C1 segment of cervical spinal cord (tissue), 14 donors: ENCODE results near the gene WDR90.
"Not testable (repeated sequence)": the region's sequence is repeated elsewhere in the genome, so short reads cannot be mapped to it uniquely, and the experiment has no call there.

Source experiments
- DNase-seq, 14 donors: peaks; one replicate each; lab custom pipeline; 2025; lab: John Stamatoyannopoulos, UW

The WDR90 gene

GRCh38 chr16:704552-705380 lies 55.6 kb downstream of the WDR90 start:
- peak in 1 of 14 donors; percentile 83 for DNase-seq

- DNase-seq = peak in 11 of 14 donors; percentile 18 to 80 (median 46)
Measured at GRCh38 chr16:705431-706188, 56.4 kb downstream of the WDR90 start, which contains the start of gene FBXL16. FBXL16 (minus strand) TSS chr16:705801; CDS start chr16:697405, 8,396 bp downstream.

- peak in 1 of 14 donors; percentile 75 for DNase-seq
Measured at GRCh38 chr16:706189-707061, 57.3 kb downstream of the WDR90 start.

- DNase-seq = peak in 1 of 14 donors; percentile 69
Measured at GRCh38 chr16:707062-707538, 57.9 kb downstream of the WDR90 start.

GRCh38 chr16:708019-708418 lies 58.9 kb downstream of the WDR90 start:
- peak in 1 of 14 donors; percentile 46 for DNase-seq

GRCh38 chr16:708959-709358 lies 59.8 kb downstream of the WDR90 start:
- no peak for DNase-seq

GRCh38 chr16:709566-710499 lies 60.7 kb downstream of the WDR90 start:
- peak in 12 of 14 donors; percentile 21 to 93 (median 60) for DNase-seq

- DNase-seq = no peak
Measured at GRCh38 chr16:710500-711075, 61.4 kb downstream of the WDR90 start.

- DNase-seq = no peak
Measured at GRCh38 chr16:711084-711483, 61.9 kb downstream of the WDR90 start.

- DNase-seq = peak in 10 of 14 donors; percentile 33 to 84 (median 54)
Measured at GRCh38 chr16:711548-712320, 62.6 kb downstream of the WDR90 start.

- DNase-seq = not testable (repeated sequence)
Measured at GRCh38 chr16:712740-713250, 63.6 kb downstream of the WDR90 start.

- no peak for DNase-seq
Measured at GRCh38 chr16:714079-714478, 64.9 kb downstream of the WDR90 start.

GRCh38 chr16:714558-715476 lies 65.7 kb downstream of the WDR90 start, which contains the start of gene METRN:
METRN (plus strand) TSS chr16:715118; CDS start chr16:715290, 172 bp downstream.
- DNase-seq = peak in 13 of 14 donors; percentile 51 to 93 (median 78)

GRCh38 chr16:715477-716199 lies 66.5 kb downstream of the WDR90 start:
- peak in 3 of 14 donors; percentile 58 to 71 (median 66) for DNase-seq

- DNase-seq = peak in 13 of 14 donors; percentile 51 to 91 (median 82)
Measured at GRCh38 chr16:716200-716568, 67.0 kb downstream of the WDR90 start.

GRCh38 chr16:716768-717325 lies 67.7 kb downstream of the WDR90 start:
- peak in 2 of 14 donors; percentile 25 to 65 for DNase-seq
